GM12878 (cell line): ENCODE measurements around the gene CD248. TPM values are rescaled to one million over a fixed set of nuclear protein-coding genes. Genes with fewer than 3 reads are reported as not detected.

Experiments used
- E2F8 ChIP-seq: fragments of 450-650 bp; IDR thresholded peaks from 2 replicates; pipeline ENCODE4 v1.6.1; 2018; ENCODE audit warnings: mild to moderate bottlenecking, low read depth, moderate library complexity; ENCODE audit not compliant: partially characterized antibody
- EP300 ChIP-seq, 2 experiments: fragments of 150-350 bp in 1 of 2; IDR thresholded peaks; 2 replicates each; pipeline ENCODE4 v1.6.1; 2011 to 2012; ENCODE audit warnings: low read depth in 2 of 2, low read length in 2 of 2, borderline replicate concordance in 1 of 2, improper control_type of control experiment in 1 of 2, inconsistent platforms in 1 of 2; ENCODE audit not compliant: control insufficient read depth in 1 of 2
- FOXK2 ChIP-seq: fragments of 450-650 bp; IDR thresholded peaks from 2 replicates; pipeline ENCODE4 v1.6.1; 2017; ENCODE audit warnings: mild to moderate bottlenecking, moderate library complexity
- HDAC2 ChIP-seq: fragments of 200-600 bp; sonication (generic); IDR thresholded peaks from 2 replicates; pipeline ENCODE4 v1.6.1; 2017
- MAX ChIP-seq: IDR thresholded peaks from 2 replicates; pipeline ENCODE4 v1.6.1; 2012; ENCODE audit warnings: low read depth, low read length, improper control_type of control experiment
- MEF2A ChIP-seq: IDR thresholded peaks from 2 replicates; pipeline ENCODE4 v1.6.1; 2011; ENCODE audit warnings: low read depth, mild to moderate bottlenecking, low read length, moderate library complexity; ENCODE audit not compliant: insufficient read depth
- MLLT1 ChIP-seq: fragments of 450-650 bp; IDR thresholded peaks from 2 replicates; pipeline ENCODE4 v1.6.1; 2016; ENCODE audit warnings: mild to moderate bottlenecking
- NBN ChIP-seq: fragments of 450-650 bp; IDR thresholded peaks from 2 replicates; pipeline ENCODE4 v1.6.1; 2016
- NFXL1 ChIP-seq: fragments of 450-650 bp; IDR thresholded peaks from 2 replicates; pipeline ENCODE4 v1.6.1; 2017; ENCODE audit warnings: antibody characterized with exemption, mild to moderate bottlenecking, borderline replicate concordance
- NFYA ChIP-seq: IDR thresholded peaks from 2 replicates; pipeline ENCODE4 v1.6.1; 2011; ENCODE audit warnings: low read depth, mild to moderate bottlenecking, low read length, improper control_type of control experiment, borderline replicate concordance
- NRF1 ChIP-seq: conservative IDR thresholded peaks from 2 replicates; pipeline ENCODE4 v1.6.1; 2011; ENCODE audit warnings: mild to moderate bottlenecking, low read depth, low read length, improper control_type of control experiment
- RAD21 ChIP-seq: IDR thresholded peaks from 2 replicates; pipeline ENCODE4 v1.6.1; 2011; ENCODE audit warnings: mild to moderate bottlenecking, low read depth, low read length, moderate library complexity; ENCODE audit not compliant: insufficient read depth
- RCOR1 ChIP-seq: conservative IDR thresholded peaks from 2 replicates; pipeline ENCODE4 v1.6.1; 2012; ENCODE audit warnings: low read depth, low read length, improper control_type of control experiment
- SMARCA5 ChIP-seq: fragments of 450-650 bp; IDR thresholded peaks from 2 replicates; pipeline ENCODE4 v1.6.1; 2017; ENCODE audit warnings: mild to moderate bottlenecking
- SUZ12 ChIP-seq: fragments of 200-600 bp; sonication (generic); IDR thresholded peaks from one replicate; pipeline ENCODE4 v1.6.1; 2018; ENCODE audit warnings: antibody characterized with exemption, mild to moderate bottlenecking; ENCODE audit not compliant: unreplicated experiment
- TCF7 ChIP-seq: IDR thresholded peaks from 2 replicates; pipeline ENCODE4 v1.6.1; 2014; ENCODE audit warnings: antibody characterized with exemption, borderline replicate concordance
- USF1 ChIP-seq: IDR thresholded peaks from 2 replicates; pipeline ENCODE4 v1.6.1; 2011; ENCODE audit warnings: borderline replicate concordance, low read depth, mild to moderate bottlenecking, moderate library complexity, mixed read lengths, low read length; ENCODE audit not compliant: insufficient read depth; ENCODE audit errors: extremely low read length
- USF2 ChIP-seq: IDR thresholded peaks from 2 replicates; pipeline ENCODE4 v1.6.1; 2011; ENCODE audit warnings: low read depth, low read length, improper control_type of control experiment, borderline replicate concordance
- YBX1 ChIP-seq: fragments of 450-650 bp; IDR thresholded peaks from 2 replicates; pipeline ENCODE4 v1.6.1; 2016; ENCODE audit warnings: antibody characterized with exemption
- YY1 ChIP-seq: IDR thresholded peaks from 2 replicates; pipeline ENCODE4 v1.6.1; 2011; ENCODE audit warnings: low read depth, mild to moderate bottlenecking, low read length
- ZBTB33 ChIP-seq: fragments of 450-650 bp; IDR thresholded peaks from 2 replicates; pipeline ENCODE4 v1.6.1; 2017; ENCODE audit warnings: mild to moderate bottlenecking
- polyA plus RNA-seq, 11 experiments: library from polyadenylated mRNA; depleted of rRNA in 4 of 11; unstranded in 6 of 11; stranded (reverse) in 5 of 11; fragments of >200 nt; fragmentation: Nextera tagmentation in 4 of 11; fragmentation: Illumina TruSeq in 1 of 11; extraction: Ambion mirVana in 4 of 11; extraction: Trizol in 1 of 11; gene quantifications; 1 replicate in 1 of 11; 2 replicates in 10 of 11; pipeline versions ENCODE4 v1.2.1 to v1.2.3, GENCODE V29; 2011 to 2016; ENCODE audit warnings: inconsistent platforms in 2 of 11, missing spikeins in 2 of 11, low read depth in 1 of 11
- total RNA-seq, 4 experiments: library from RNA; depleted of rRNA in 3 of 4; stranded (reverse); fragments of >200 nt in 3 of 4; fragmentation: Illumina TruSeq in 1 of 4; extraction: Trizol in 1 of 4; gene quantifications; 2 replicates each; pipeline versions ENCODE4 v1.2.1 to v1.2.3, GENCODE V29; 2013 to 2021

CD248 gene
- total and polyA plus RNA-seq, 10 of the 15 experiments (the other 5 are each of a cell fraction or from before 2014, with no cell fraction given): 0.10 to 0.21 (median 0.20) TPM; not detected in 7

- TF ChIP-seq MLLT1 (peak; percentile 10; the same call in 1 of the 2 replicates), RAD21 (no peak), SMARCA5 (peak; percentile 88), FOXK2 (no peak; the same call in 1 of the 2 replicates), USF2 (no peak), YY1 (peak; percentile 42; the same call in 1 of the 2 replicates), EP300 (IDR thresholded peaks at IDR 0.05; ENCODE audit: borderline replicate concordance in 1 of 2, control insufficient read depth in 1 of 2, low read depth in 2 of 2, low read length in 2 of 2) (no peak), YBX1 (no peak), MEF2A (no peak), ZBTB33 (no peak), NFYA (no peak), NRF1 (no peak), USF1 (no peak), NBN (peak; percentile 88; the same call in 1 of the 2 replicates), RCOR1 (peak; percentile 89; the same call in 1 of the 2 replicates), MAX (peak; percentile 43; the same call in 1 of the 2 replicates), NFXL1 (no peak), TCF7 (no peak), HDAC2 (no peak), E2F8 (peak; percentile 51), SUZ12 (no peak)
Observed at GRCh38 chr11:66289548-66290329, 27.1 kb downstream of the CD248 start (continued).
